ENCODE results near the gene SYT7.
A peak's percentile ranks its signal among the peaks of the same experiment; 100 is the strongest.
"Not testable (repeated sequence)": the region's sequence is repeated elsewhere in the genome, so short reads cannot be mapped to it uniquely, and the experiment has no call there.

Gene SYT7

DNA sequence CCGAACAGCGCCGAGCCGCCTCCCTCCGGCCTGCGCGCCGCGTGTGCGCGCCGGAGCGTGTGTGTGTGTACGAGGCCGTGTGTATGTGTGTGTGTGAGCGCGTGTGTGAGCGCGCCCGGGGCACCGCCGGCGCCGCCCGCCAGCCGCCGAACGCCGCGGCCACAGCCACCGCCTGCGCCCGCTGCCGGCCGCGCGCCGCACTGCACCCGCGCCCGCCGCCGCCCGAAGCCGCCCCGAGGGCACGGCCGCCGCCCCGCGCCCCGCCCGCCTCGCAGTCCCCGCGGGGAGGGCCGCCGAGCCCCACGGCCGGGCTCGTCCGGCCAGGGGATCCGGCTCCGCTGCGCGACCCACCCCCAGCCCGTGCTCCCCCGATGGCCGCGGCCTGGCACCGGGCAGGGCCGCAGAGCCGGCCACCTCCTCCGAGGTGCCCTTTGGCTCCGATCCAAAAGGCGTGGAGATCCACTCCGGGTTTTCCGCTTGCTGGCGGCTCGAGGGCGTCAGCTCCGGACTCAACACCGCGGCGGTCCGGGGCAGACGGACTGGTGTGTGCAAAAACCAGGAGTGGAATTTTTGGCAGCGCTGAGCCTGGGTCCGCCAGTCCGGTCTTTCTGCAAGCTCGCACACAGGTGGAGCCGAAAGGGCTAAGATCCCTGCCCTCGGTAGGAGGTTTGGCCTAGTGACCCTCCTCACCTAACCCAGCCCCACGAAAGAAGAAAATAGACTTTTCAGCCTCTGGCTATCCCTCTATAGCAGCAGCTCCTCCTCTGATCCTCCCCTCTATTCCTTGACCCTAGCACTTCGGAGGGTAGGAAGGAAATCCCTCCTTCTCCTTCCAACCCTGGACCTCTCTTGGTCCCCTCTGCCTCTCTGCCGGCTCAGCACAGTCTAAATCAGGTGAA is at the start of gene SYT7:
Gene SYT7, minus strand, starts transcription at position 47 of the 899 bp plus-strand sequence. CDS start 256 bp downstream, outside the sequence.
- peak; percentile 95 for DNase-seq (ENCODE audit: low spot score)

- no peak for DNase-seq (ENCODE audit: low spot score)
Measured at GRCh38 chr11:61630089-61630488, 49.2 kb upstream of the SYT7 start.

DNA sequence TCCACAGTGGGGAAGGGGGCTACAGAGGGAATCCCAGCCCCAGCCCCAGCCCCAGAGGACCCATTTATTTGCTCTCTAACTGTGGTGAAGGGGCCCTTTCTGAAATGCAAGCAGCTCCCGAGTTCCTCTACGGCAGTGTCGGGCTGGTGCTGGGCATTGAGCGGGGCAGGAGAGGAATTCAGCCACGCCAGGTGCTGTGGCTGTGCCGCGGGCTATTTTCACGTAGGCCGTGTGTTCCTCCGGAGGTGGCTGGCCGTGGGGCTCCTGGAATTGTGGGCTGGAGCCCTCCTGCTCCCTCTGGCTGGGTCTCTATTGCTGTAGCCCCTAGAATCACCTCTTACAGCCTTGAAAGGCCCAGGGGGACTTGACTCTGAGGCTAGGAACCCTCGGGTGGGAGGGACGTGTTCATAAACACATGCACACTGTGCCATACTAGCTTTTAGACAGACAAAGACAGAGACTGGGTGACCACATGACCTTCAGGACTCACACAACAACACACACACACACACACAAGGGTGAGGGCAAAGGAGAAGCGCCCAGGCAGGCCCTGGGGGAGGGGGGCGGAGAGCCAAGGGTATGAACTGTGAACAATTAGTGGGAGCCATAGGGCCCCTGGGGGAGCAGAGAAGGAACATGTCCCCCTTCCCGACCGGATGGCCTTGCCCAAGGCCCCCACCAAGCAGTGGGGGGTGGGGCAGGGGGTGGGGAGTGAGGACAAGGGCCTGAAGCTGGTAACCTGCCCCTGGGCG is 48.4 kb upstream of the SYT7 start:
- no peak for DNase-seq (ENCODE audit: low spot score)

DNA sequence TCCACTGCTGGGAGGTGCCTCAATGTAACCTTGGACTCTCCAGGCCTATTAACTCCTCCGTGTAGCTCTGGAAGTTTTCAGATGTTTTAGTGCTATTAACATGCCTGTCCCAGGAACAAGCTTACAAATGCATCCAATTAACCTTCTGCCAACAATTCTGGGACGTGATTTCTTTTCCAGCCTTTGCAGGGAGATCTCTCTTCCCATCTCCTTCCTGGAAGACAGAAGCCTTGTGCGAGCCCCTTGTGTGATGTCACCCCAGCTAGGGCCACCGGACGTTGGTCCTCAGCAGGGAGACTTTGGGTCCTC is 47.7 kb upstream of the SYT7 start:
- DNase-seq (ENCODE audit: low spot score), result no peak

GRCh38 chr11:61627850-61628661 is 47.2 kb upstream of the SYT7 start:
- peak; percentile 31 for DNase-seq (ENCODE audit: low spot score)

- no peak for DNase-seq (ENCODE audit: low spot score)
Measured at GRCh38 chr11:61626580-61627380, 45.9 kb upstream of the SYT7 start.

GRCh38 chr11:61625525-61625924 is 44.6 kb upstream of the SYT7 start:
- DNase-seq (ENCODE audit: low spot score), result no peak

DNA sequence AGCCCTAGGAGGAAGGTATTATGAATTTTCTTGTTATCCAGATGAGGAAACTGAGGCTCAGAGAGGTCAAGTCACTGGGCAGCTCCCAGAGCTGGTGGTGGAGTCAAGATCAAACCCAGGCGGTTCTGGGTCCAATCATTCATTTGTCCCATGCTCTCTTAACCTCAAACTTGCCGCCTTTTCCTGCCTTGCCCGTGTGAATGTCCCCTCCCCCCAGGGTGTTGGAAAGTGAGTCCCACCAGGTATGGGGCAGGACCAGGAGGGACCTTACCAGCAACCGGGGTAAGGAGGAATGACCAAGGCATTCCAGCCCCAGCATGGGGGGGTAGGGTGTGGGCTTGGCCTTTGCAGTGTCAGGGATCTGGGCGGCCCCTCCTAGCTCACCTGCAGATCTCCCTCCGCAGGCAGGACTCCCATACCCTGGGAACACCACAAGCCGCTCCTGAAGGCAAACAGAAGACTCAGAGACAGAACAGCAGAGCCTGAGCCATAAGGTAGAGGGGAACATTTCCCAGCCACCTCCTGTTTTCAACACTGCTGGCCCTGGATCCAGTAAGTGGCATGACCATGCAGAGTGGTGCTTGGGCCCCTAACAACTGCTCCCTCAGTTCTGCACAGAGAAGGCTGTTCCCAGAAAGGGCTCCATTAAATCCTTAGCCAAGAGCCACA is 41.2 kb upstream of the SYT7 start:
- DNase-seq (ENCODE audit: low spot score), result no peak

- DNase-seq (ENCODE audit: low spot score), result no peak
Measured at GRCh38 chr11:61619471-61620226, 38.8 kb upstream of the SYT7 start.

GRCh38 chr11:61618978-61619377 is 38.1 kb upstream of the SYT7 start:
- DNase-seq (ENCODE audit: low spot score), result no peak

DNA sequence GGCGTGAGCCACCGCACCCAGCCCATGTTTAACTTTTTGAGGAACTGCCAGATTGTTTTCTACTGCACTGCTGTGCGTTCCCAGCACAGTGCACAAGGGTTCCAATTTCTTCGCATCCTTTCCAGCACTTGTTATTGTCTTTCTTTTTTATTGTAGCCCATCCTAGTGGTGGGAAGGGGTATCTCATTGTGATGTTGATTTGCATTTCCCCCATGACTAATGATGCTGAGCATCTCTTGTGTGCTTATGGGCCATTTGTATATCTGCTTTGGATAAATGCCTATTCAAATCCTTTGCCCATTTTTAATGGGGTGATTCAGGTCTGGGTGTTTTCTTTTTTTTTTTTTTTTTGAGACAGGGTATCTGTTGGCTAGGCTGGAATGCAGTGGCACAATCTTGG is 36.6 kb upstream of the SYT7 start:
- no peak for DNase-seq (ENCODE audit: low spot score)

- DNase-seq (ENCODE audit: low spot score), result no peak
Measured at GRCh38 chr11:61616434-61616833, 35.6 kb upstream of the SYT7 start.

- DNase-seq (ENCODE audit: low spot score), result not testable (repeated sequence)
Measured at GRCh38 chr11:61614782-61615181, 33.9 kb upstream of the SYT7 start.

GRCh38 chr11:61613870-61614269 is 33.0 kb upstream of the SYT7 start:
- DNase-seq (ENCODE audit: low spot score), result no peak

DNA sequence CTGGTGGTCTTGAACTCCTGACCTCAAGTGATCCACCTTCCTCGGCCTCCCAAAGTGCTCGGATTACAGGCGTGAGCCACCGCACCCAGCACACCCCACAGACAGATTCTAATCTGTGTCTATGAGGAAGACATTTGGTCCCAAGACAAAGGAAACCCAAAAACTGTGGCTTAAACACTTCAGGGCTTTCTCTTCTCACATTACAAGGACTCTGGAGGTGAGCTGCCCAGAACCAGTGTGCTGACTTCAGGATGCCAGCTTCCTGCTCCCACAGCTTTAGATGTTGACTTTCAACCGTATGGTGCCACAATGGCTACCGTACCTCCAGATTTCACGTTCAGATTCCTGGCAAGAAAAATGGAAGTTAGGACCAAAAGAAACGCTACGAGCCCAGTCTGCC is 32.2 kb upstream of the SYT7 start:
- DNase-seq (ENCODE audit: low spot score), result no peak

- DNase-seq (ENCODE audit: low spot score), result no peak
Measured at GRCh38 chr11:61611309-61611708, 30.4 kb upstream of the SYT7 start.

- no peak for DNase-seq (ENCODE audit: low spot score)
Measured at GRCh38 chr11:61610905-61611304, 30.0 kb upstream of the SYT7 start.

DNA sequence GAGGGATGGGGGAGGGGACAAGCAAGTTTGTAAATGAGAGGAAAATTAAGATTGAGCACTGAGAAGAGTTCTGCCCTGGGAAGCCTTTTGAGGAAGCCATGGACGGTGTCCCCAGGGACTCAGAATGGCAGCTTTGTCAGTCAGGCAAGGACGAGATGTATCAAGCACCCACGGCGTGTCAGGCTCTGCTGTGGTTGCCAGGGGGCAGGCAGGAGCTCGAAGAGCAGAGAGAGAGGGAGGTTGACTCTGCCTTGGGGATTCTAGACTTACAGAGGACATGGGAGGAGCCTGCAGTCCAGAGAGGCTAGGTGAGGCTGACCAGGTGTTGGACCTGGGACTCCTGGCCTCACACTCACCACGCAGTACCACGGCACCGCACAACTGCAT is 29.1 kb upstream of the SYT7 start:
- peak; percentile 21 for DNase-seq (ENCODE audit: low spot score)

DNA sequence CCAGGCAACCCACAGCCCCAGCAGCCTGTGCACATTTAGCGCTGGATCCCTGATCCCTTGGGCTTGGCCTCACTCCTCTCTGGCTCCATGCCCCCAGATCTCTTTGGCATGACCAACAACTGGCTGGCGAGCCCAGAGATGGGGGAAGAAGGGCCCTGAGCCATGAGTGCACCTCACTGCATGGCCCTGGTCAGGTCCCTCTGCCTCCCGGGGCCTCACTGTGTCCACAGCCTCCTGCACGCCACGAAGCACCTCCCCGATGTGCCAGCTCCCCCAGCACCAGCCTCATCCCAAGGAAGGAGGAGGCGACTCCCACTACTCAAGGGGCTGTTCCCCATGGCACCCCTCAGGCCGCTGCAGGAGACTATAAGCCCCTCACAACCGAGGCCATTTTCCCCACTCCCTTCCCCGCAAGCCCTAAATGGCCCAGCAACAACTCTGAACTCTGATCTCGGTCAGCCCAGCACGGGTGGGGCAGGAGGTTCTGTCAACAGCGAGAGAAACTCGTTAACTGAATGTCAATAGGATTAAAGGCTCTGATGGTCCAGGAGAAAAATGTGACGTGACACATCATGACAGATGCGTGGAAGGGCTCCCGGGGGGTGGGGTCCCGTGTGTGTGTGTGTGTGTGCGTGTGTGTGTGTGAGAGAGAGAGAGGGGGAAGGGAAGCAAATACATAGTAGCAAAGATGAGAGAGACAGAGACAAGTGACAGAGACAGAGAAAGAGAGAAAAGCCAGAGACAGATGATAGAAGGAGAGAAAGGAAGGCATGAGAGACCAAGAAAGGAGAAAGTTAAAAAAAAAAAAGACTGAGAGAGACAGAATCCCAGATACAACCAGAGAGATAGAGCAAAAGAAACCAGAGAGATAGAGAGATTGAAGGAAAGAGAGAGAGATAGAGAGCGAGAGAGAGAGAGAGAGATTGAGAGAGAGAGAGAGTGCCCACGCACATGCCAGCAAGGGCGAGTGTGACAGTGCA is 28.4 kb upstream of the SYT7 start:
- DNase-seq (ENCODE audit: low spot score), result no peak
